Heart left ventricle (tissue), 13 donors: ENCODE measurements around the gene LILRB1.

ENCODE experiments used
- CTCF ChIP-seq, 12 donors: fragments of 200-600 bp; sonication (generic) in 4 of 12; IDR thresholded peaks; one replicate each; pipeline versions ENCODE4 v1.5.0 to v1.8.0; 2018 to 2022; ENCODE audit warnings: antibody characterized with exemption in 12 of 12, mild to moderate bottlenecking in 5 of 12
- POLR2A ChIP-seq, 2 donors: fragments of 450-650 bp; IDR thresholded peaks; one replicate each; pipeline ENCODE4 v1.6.1; 2017; ENCODE audit warnings: antibody characterized with exemption in 2 of 2, mild to moderate bottlenecking in 2 of 2, moderate library complexity in 2 of 2
- donor health status: ischemic (EF 13 %, LVEDD 7.1; RV severe dilation, severe dysfunction).
- donor health status: DM: no; HTN: yes; CAD: no.
- donor health status: DM: no; HTN: no; CAD: no.
- donor health status: ischemic (EF 25% LVEDD 6.9; RV normal size, moderate dysfunction).
- donor health status: ischemic (EF 25% LVEDD 5.7; RV mildly dilated, moderate dysfunction).
- donor health status: ischemic (EF 35%, LVEDD 5.7; RV mildly dilated, moderate dysfunction).
- donor health status: nonischemic (EF 11% LVEDD 7.7; RV severe dilation, severe dysfunction).
- donor health status: DM: yes; HTN: yes; CAD: no.
- donor health status: PGD.
- donor health status: ischemic (EF 29% LVEDD 5.4; RV normal size, mild dysfunction).
- donor health status: nonischemic (EF 23%, LVEDD 6.1; RV moderate dilation, normal function).

- peak; percentile 38 to 66 (median 56) for TF ChIP-seq CTCF (IDR thresholded peaks at IDR 0.05)
- no peak for TF ChIP-seq POLR2A (IDR thresholded peaks at IDR 0.05)
These were observed 43.8 kb downstream of the LILRB1 start for GRCh38 chr19:54674021-54674617.
